Thyroid gland (tissue), 4 donors: ENCODE results near the gene HCN2. TPM values are rescaled to one million over a fixed set of nuclear protein-coding genes. Genes with fewer than 3 reads are reported as not detected.

Experiments used
- DNase-seq, 2 donors: peaks; one replicate each; pipeline ENCODE4 v3.0.0-alpha.2; 2019
- H3K27ac ChIP-seq, 3 donors: fragments of 200-600 bp; sonication (generic); 1 replicate in 2 of 3; 2 replicates in 1 of 3; pipeline ENCODE4 v1.5.1; 2016 to 2019; ENCODE audit warnings: mild to moderate bottlenecking in 1 of 3, moderate library complexity in 1 of 3
- H3K27me3 ChIP-seq: fragments of 200-600 bp; sonication (generic); one replicate; pipeline ENCODE4 v1.5.1; 2019
- H3K36me3 ChIP-seq, 2 donors: fragments of 200-600 bp; sonication (generic); one replicate each; pipeline ENCODE4 v1.5.1; 2016 to 2019
- H3K4me1 ChIP-seq, 2 donors: fragments of 200-600 bp; sonication (generic); one replicate each; pipeline ENCODE4 v1.5.1; 2017 to 2019
- H3K4me3 ChIP-seq, 3 donors: fragments of 200-600 bp; sonication (generic); replicated peaks in 1 of 3; 1 replicate in 2 of 3; 2 replicates in 1 of 3; pipeline ENCODE4 v1.5.1; 2016; ENCODE audit warnings: mild to moderate bottlenecking in 1 of 3
- H3K9me3 ChIP-seq: fragments of 200-600 bp; sonication (generic); one replicate; pipeline ENCODE4 v1.5.1; 2017
- POLR2A ChIP-seq, 2 donors: fragments of 450-650 bp; IDR thresholded peaks; one replicate each; pipeline ENCODE4 v1.6.1; 2017; ENCODE audit warnings: antibody characterized with exemption in 2 of 2, mild to moderate bottlenecking in 2 of 2, moderate library complexity in 1 of 2
- WGBS, 2 donors: methylation state at CpG; one replicate each; pipeline ENCODE4 v1.1.5; 2017; 5-methylcytosine and 5-hydroxymethylcytosine counted together
- intact Hi-C: fragments of 100-400 bp; cut with DNase I; formaldehyde crosslinking; loops from one replicate; pipeline ENCODE4 v1.15.1; 2023
- total RNA-seq, 4 donors: library from RNA; depleted of rRNA; stranded (reverse); fragments of >200 nt; gene quantifications; one replicate each; pipeline ENCODE4 v1.2.3, GENCODE V29; 2016
- TF ChIP-seq, protein P1 (sequence below), 6 experiments: fragments of 200-600 bp in 3 of 6; fragments of 450-650 bp in 3 of 6; sonication (generic) in 3 of 6; IDR thresholded peaks; one replicate each; pipeline ENCODE4 v1.5.1; 2016 to 2019; ENCODE audit warnings: antibody characterized with exemption in 6 of 6, mild to moderate bottlenecking in 2 of 6, inconsistent platforms in 1 of 6, moderate library complexity in 1 of 6

The HCN2 gene
- total RNA-seq, 4 donors from 2014 or later, result not detected

DNA sequence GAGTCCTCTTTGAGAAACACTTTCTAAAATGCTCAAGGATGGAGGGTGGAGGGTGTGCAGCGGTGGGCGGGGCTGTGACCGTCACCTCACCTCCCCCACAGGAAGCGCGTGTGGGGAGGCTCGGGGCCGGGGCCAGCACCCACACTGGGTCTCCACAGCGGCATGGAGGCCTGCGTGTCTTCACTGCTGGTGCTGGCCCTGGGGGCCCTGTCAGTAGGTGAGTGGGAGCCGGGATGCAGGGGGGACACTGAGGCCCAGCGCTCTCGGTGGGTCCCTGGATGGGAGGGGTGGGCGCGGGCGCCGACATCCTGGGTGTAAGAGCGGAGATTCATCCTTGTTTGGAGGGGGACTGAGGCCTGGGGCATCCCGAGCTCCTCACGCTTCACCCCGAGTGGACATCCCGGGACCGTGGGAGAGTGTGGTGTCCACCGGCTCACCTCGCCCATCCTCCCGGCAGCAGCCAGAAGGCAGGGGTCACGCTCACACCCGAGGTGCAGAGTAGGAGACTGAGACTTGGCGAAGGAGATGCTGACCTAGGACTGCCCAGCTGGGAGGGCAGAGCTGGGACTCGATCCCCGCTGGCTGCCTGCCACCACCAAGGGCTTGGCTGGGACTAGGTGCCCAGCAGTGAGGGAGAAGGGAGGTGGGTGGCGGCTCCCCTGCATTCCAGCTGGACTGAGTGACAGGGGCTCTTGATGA is 45.6 kb upstream of the HCN2 start, which contains the start of gene GZMM:
Gene GZMM (plus strand): TSS at position 144 of the 699 bp plus-strand sequence. CDS start 19 bp downstream, at position 163.
- H3K36me3 ChIP-seq, result peaks cover 12 to 18% of the 10 kb centered on the region in 2 donors
- DNase-seq, result no peak
- H3K27me3 ChIP-seq, result no peaks in the 10 kb centered on the region
- 51 to 65% methylated on average over 16 to 24 of the region's 31 CpGs for WGBS, 2 donors
- no peak for TF ChIP-seq POLR2A (IDR thresholded peaks at IDR 0.05)
- TF ChIP-seq, protein P1, sequence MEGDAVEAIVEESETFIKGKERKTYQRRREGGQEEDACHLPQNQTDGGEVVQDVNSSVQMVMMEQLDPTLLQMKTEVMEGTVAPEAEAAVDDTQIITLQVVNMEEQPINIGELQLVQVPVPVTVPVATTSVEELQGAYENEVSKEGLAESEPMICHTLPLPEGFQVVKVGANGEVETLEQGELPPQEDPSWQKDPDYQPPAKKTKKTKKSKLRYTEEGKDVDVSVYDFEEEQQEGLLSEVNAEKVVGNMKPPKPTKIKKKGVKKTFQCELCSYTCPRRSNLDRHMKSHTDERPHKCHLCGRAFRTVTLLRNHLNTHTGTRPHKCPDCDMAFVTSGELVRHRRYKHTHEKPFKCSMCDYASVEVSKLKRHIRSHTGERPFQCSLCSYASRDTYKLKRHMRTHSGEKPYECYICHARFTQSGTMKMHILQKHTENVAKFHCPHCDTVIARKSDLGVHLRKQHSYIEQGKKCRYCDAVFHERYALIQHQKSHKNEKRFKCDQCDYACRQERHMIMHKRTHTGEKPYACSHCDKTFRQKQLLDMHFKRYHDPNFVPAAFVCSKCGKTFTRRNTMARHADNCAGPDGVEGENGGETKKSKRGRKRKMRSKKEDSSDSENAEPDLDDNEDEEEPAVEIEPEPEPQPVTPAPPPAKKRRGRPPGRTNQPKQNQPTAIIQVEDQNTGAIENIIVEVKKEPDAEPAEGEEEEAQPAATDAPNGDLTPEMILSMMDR (IDR thresholded peaks at IDR 0.05), result no peak
- no peaks in the 10 kb centered on the region for H3K9me3 ChIP-seq
- no peak within 1 kb of the TSS for H3K4me3 ChIP-seq
- H3K27ac ChIP-seq, result no peak within 1 kb of the TSS
- H3K4me1 ChIP-seq, result no peaks in the 10 kb centered on the region
- intact Hi-C loops, result no loop called here

DNA sequence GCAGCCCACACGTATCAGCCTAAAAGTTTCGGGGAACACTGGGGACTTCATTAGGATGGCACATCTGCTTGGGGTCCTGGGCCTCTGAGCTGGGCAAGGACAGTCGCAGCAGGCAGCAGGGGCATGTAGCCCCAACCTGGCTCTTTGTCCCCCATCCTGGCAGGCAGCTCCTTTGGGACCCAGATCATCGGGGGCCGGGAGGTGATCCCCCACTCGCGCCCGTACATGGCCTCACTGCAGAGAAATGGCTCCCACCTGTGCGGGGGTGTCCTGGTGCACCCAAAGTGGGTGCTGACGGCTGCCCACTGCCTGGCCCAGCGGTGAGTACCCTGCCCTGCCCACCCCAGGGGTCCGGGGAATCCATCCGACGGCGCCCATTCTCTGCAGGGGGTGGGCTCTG is 42.6 kb upstream of the HCN2 start:
- 74 to 88% methylated on average over 3 to 12 of the region's 15 CpGs for WGBS, 2 donors

DNA sequence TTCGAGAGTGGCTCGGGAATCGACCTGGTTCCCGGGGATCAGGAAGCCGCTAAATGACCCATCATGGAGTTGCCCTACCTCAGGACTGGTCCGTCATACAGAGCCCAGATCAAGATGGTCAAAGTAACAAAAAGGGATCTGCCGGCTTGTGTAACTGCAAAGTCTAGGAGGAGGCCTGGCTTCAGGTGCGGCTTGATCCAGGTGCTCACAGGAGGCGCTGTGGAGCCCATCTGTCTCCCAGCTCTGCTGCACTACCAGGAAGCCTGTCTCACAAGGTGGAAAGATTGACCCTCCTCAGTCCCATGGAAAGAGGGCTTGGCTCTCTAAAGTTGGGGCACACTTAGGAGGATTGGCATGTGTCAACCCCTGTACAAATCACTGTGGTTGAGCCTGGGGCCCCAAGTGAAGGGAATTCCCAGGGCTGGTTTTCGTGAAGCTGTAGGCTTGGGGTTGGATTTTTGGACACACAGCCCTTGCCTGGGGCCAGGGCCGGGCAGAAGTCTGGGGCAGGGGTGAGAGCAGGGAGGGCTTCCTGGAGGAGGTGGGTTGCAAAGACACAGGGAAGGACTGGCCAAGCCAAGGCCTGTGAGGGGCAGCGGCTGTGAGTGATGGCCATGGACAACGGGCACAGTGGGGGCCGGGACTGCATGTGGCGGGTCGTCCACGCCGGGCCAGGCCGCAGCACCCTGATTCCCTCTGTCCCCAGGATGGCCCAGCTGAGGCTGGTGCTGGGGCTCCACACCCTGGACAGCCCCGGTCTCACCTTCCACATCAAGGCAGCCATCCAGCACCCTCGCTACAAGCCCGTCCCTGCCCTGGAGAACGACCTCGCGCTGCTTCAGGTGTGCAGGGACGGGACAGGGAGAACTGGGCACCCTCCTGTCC is 41.6 kb upstream of the HCN2 start:
- Histone ChIP-seq H3K27me3 (no peaks in the 10 kb centered on the region), H3K9me3 (no peaks in the 10 kb centered on the region), H3K4me1 (no peaks in the 10 kb centered on the region), H3K4me3 (no peak overlapping the region), H3K36me3 (no peaks in the 10 kb centered on the region), H3K27ac (no peak overlapping the region)
- TF ChIP-seq POLR2A (IDR thresholded peaks at IDR 0.05), result no peak
- TF ChIP-seq, protein P1 (IDR thresholded peaks at IDR 0.05), result no peak
- DNase-seq, result no peak
- WGBS, 2 donors, result 80 to 87% methylated on average over 17 to 23 of the region's 26 CpGs
- intact Hi-C loops, result no loop called here

More for the DNA sequence above, 42.6 kb upstream of the HCN2 start:
- no peaks in the 10 kb centered on the region for H3K4me1 ChIP-seq
- no peak for DNase-seq
- peaks cover 3% of the 10 kb centered on the region in 2 donors for H3K36me3 ChIP-seq
- no peak overlapping the region for H3K4me3 ChIP-seq
- TF ChIP-seq POLR2A (IDR thresholded peaks at IDR 0.05), result no peak
- TF ChIP-seq, protein P1 (IDR thresholded peaks at IDR 0.05), result no peak
- no peaks in the 10 kb centered on the region for H3K27me3 ChIP-seq
- intact Hi-C loops, result no loop called here
- no peak overlapping the region for H3K27ac ChIP-seq
- H3K9me3 ChIP-seq, result no peaks in the 10 kb centered on the region

DNA sequence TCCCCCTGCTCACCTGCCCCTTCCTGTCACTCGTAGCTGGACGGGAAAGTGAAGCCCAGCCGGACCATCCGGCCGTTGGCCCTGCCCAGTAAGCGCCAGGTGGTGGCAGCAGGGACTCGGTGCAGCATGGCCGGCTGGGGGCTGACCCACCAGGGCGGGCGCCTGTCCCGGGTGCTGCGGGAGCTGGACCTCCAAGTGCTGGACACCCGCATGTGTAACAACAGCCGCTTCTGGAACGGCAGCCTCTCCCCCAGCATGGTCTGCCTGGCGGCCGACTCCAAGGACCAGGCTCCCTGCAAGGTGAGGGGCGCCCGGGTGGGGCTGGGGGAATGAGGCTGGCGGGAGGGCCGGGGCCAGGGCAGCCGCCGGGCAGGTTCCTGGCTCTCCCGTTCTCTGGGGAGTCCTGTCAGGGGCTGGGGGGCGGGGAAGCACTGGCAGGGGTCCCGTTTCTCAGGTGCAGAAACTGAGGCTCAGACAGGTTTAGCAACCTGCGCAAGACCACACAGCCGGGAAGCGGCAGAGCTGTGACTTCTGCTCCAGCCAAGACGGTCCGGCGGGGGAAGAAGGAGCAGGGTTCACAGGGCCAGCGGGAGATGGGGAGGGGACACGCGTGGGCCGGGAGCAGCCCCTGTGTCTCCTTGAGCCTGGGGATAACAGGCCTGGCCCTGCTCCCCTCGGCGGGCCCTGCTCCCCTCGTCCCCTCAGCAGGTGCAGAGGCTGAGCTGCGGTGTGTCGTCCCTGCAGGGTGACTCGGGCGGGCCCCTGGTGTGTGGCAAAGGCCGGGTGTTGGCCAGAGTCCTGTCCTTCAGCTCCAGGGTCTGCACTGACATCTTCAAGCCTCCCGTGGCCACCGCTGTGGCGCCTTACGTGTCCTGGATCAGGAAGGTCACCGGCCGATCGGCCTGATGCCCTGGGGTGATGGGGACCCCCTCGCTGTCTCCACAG is 40.5 kb upstream of the HCN2 start:
- Histone ChIP-seq H3K9me3 (no peaks in the 10 kb centered on the region), H3K4me3 (no peak overlapping the region), H3K27ac (no peak overlapping the region), H3K4me1 (no peaks in the 10 kb centered on the region), H3K27me3 (no peaks in the 10 kb centered on the region), H3K36me3 (no peaks in the 10 kb centered on the region)
- DNase-seq, result no peak
- intact Hi-C loops, result no loop called here
- TF ChIP-seq, protein P1 (IDR thresholded peaks at IDR 0.05), result no peak
- no peak for TF ChIP-seq POLR2A (IDR thresholded peaks at IDR 0.05)
- WGBS, 2 donors, result 81 to 91% methylated on average over 9 to 16 of the region's 52 CpGs
